Body of pancreas (tissue), 4 donors: ENCODE results near the gene DNAH11. TPM values are rescaled to one million over a fixed set of nuclear protein-coding genes. Genes with fewer than 3 reads are reported as not detected.

Source experiments
- ATAC-seq: fragments of 150-250 bp; one replicate; pipeline ENCODE4 v1.9.1; 2016
- DNase-seq, 4 donors: peaks; one replicate each; pipeline ENCODE4 v3.0.0-alpha.2; 2019
- H3K27ac ChIP-seq, 4 donors: fragments of 200-600 bp; sonication (generic); 1 replicate in 3 of 4; 2 replicates in 1 of 4; pipeline versions ENCODE4 v1.5.1 to v1.6.1; 2016 to 2019; ENCODE audit warnings: mild to moderate bottlenecking in 1 of 4, mixed read lengths in 1 of 4, moderate library complexity in 1 of 4
- H3K27me3 ChIP-seq, 2 donors: fragments of 200-600 bp; sonication (generic); one replicate each; pipeline ENCODE4 v1.6.0; 2016; ENCODE audit warnings: mild to moderate bottlenecking in 1 of 2
- H3K36me3 ChIP-seq, 2 donors: fragments of 200-600 bp; sonication (generic); replicated peaks in 1 of 2; 2 replicates each; pipeline ENCODE4 v1.5.1; 2016; ENCODE audit warnings: low read depth in 2 of 2; ENCODE audit not compliant: insufficient read depth in 1 of 2
- H3K4me1 ChIP-seq: fragments of 200-600 bp; sonication (generic); one replicate; pipeline ENCODE4 v1.6.0; 2016
- H3K4me3 ChIP-seq, 2 donors: fragments of 200-600 bp; sonication (generic); 1 replicate in 1 of 2; 2 replicates in 1 of 2; pipeline ENCODE4 v1.5.1; 2016 to 2019
- H3K9me3 ChIP-seq, 3 donors: fragments of 200-600 bp; sonication (generic); 1 replicate in 2 of 3; 2 replicates in 1 of 3; pipeline ENCODE4 v1.5.1; 2016
- CTCF ChIP-seq, 7 experiments: fragments of 450-650 bp in 4 of 7; fragments of 200-600 bp in 3 of 7; sonication (generic) in 3 of 7; IDR thresholded peaks; one replicate each; pipeline ENCODE4 v1.5.1; 2016 to 2019; ENCODE audit warnings: antibody characterized with exemption in 7 of 7
- POLR2A ChIP-seq, 3 donors: fragments of 450-650 bp; IDR thresholded peaks; one replicate each; pipeline ENCODE4 v1.6.1; 2016; ENCODE audit warnings: antibody characterized with exemption in 3 of 3, mild to moderate bottlenecking in 2 of 3
- WGBS, 2 donors: methylation state at CpG; one replicate each; pipeline ENCODE4 v1.1.5; 2017; 5-methylcytosine and 5-hydroxymethylcytosine counted together
- intact Hi-C: fragments of 100-400 bp; cut with DNase I; formaldehyde crosslinking; loops from one replicate; pipeline ENCODE4 v1.15.1; 2023
- total RNA-seq, 2 donors: library from RNA; depleted of rRNA; stranded (reverse); fragments of >200 nt; gene quantifications; one replicate each; pipeline ENCODE4 v1.1.0, GENCODE V29; 2016

The DNAH11 gene
- total RNA-seq, 2 donors from 2014 or later, result 0.52 to 0.99 TPM

GRCh38 chr7:21887779-21888178 is 344.9 kb downstream of the DNAH11 start:
- no peaks in the 10 kb centered on the region for H3K4me1 ChIP-seq
- intact Hi-C loops, result no loop called here
- no peaks in the 10 kb centered on the region for H3K9me3 ChIP-seq
- no peak for ATAC-seq
- H3K27me3 ChIP-seq, result no peaks in the 10 kb centered on the region
- DNase-seq, result no peak
- H3K4me3 ChIP-seq, result no peak overlapping the region
- no peak for TF ChIP-seq CTCF (IDR thresholded peaks at IDR 0.05)
- no peak for TF ChIP-seq POLR2A (IDR thresholded peaks at IDR 0.05)
- no peak overlapping the region for H3K27ac ChIP-seq
- no peaks in the 10 kb centered on the region for H3K36me3 ChIP-seq
- WGBS, 2 donors, result 83 to 84% methylated on average over 4 of the region's 4 CpGs

GRCh38 chr7:21891291-21891690 is 348.5 kb downstream of the DNAH11 start:
- Histone ChIP-seq H3K4me1 (no peaks in the 10 kb centered on the region), H3K27ac (no peak overlapping the region), H3K27me3 (no peaks in the 10 kb centered on the region), H3K4me3 (no peak overlapping the region), H3K9me3 (no peaks in the 10 kb centered on the region), H3K36me3 (no peaks in the 10 kb centered on the region)
- intact Hi-C loops, result no loop called here
- DNase-seq (no peak), ATAC-seq (no peak)
- WGBS, 2 donors, result 90 to 94% methylated on average over 3 of the region's 3 CpGs
- TF ChIP-seq CTCF (IDR thresholded peaks at IDR 0.05) (no peak), POLR2A (IDR thresholded peaks at IDR 0.05) (no peak)

- no peaks in the 10 kb centered on the region for H3K36me3 ChIP-seq
- ATAC-seq (no peak), DNase-seq (no peak)
- intact Hi-C loops, result no loop called here
- 83 to 96% methylated on average over 3 of the region's 3 CpGs for WGBS, 2 donors
- no peaks in the 10 kb centered on the region for H3K27me3 ChIP-seq
- no peak overlapping the region for H3K4me3 ChIP-seq
- H3K4me1 ChIP-seq, result no peaks in the 10 kb centered on the region
- H3K9me3 ChIP-seq, result no peaks in the 10 kb centered on the region
- TF ChIP-seq CTCF (IDR thresholded peaks at IDR 0.05), result no peak
- no peak for TF ChIP-seq POLR2A (IDR thresholded peaks at IDR 0.05)
- no peak overlapping the region for H3K27ac ChIP-seq
Observed at GRCh38 chr7:21893401-21893800, 350.6 kb downstream of the DNAH11 start.

- WGBS, 2 donors, result 77 to 94% methylated on average over 17 of the region's 17 CpGs
- H3K9me3 ChIP-seq, result no peaks in the 10 kb centered on the region
- intact Hi-C loops, result no loop called here
- H3K27ac ChIP-seq, result no peak overlapping the region
- H3K36me3 ChIP-seq, result peaks cover 0 to 5% of the 10 kb centered on the region in 2 donors
- ATAC-seq (no peak), DNase-seq (peak in 1 of 4 donors; percentile 32)
- no peaks in the 10 kb centered on the region for H3K27me3 ChIP-seq
- TF ChIP-seq CTCF (IDR thresholded peaks at IDR 0.05), result no peak
- no peak for TF ChIP-seq POLR2A (IDR thresholded peaks at IDR 0.05)
- H3K4me3 ChIP-seq, result no peak overlapping the region
- H3K4me1 ChIP-seq, result no peaks in the 10 kb centered on the region
Observed at GRCh38 chr7:21898265-21898930, 355.6 kb downstream of the DNAH11 start.

- H3K9me3 ChIP-seq, result no peaks in the 10 kb centered on the region
- peaks cover 0 to 22% of the 10 kb centered on the region in 2 donors for H3K36me3 ChIP-seq
- intact Hi-C loops, result no loop called here
- 83 to 84% methylated on average over 5 of the region's 5 CpGs for WGBS, 2 donors
- H3K27ac ChIP-seq, result no peak overlapping the region
- H3K4me1 ChIP-seq, result no peaks in the 10 kb centered on the region
- no peak overlapping the region for H3K4me3 ChIP-seq
- no peak for ATAC-seq
- H3K27me3 ChIP-seq, result no peaks in the 10 kb centered on the region
- DNase-seq, result no peak
- TF ChIP-seq CTCF (IDR thresholded peaks at IDR 0.05), result no peak
- TF ChIP-seq POLR2A (IDR thresholded peaks at IDR 0.05), result no peak
Observed at GRCh38 chr7:21902240-21902639, 359.4 kb downstream of the DNAH11 start.
